Loucy (cell line): Measurements from ENCODE around the gene EFHD1.

ENCODE experiments used
- H2AFZ ChIP-seq: fragments of 200-600 bp; sonication (generic); 2 replicates; pipeline ENCODE4 v1.6.0; 2016; ENCODE audit warnings: antibody characterized with exemption, mild to moderate bottlenecking, low read length, moderate library complexity
- H3F3A ChIP-seq: fragments of 200-600 bp; 2 replicates; pipeline ENCODE4 v1.6.0; 2016; ENCODE audit warnings: antibody characterized with exemption, low read depth, mild to moderate bottlenecking
- H3K27me3 ChIP-seq: fragments of 200-600 bp; sonication (generic); 2 replicates; pipeline ENCODE4 v1.6.1; 2014; ENCODE audit warnings: low read length, mild to moderate bottlenecking; ENCODE audit not compliant: insufficient read depth, poor library complexity, severe bottlenecking
- H3K36me3 ChIP-seq: fragments of 200-600 bp; sonication (generic); 2 replicates; pipeline ENCODE4 v1.6.1; 2016; ENCODE audit warnings: low read length; ENCODE audit not compliant: insufficient read depth
- H3K4me1 ChIP-seq: fragments of 200-600 bp; sonication (generic); 2 replicates; pipeline ENCODE4 v1.5.1; 2014; ENCODE audit warnings: low read length, mild to moderate bottlenecking; ENCODE audit not compliant: insufficient read depth, poor library complexity, severe bottlenecking
- H3K4me2 ChIP-seq: fragments of 200-600 bp; sonication (generic); 2 replicates; pipeline ENCODE4 v1.6.0; 2014; ENCODE audit warnings: antibody characterized with exemption, low read length, low read depth, mild to moderate bottlenecking; ENCODE audit not compliant: poor library complexity, severe bottlenecking
- H3K4me3 ChIP-seq: fragments of 200-600 bp; sonication (generic); 2 replicates; pipeline ENCODE4 v1.5.1; 2014; ENCODE audit warnings: low read length, mild to moderate bottlenecking, mixed read lengths; ENCODE audit not compliant: poor library complexity, severe bottlenecking
- H3K79me2 ChIP-seq: fragments of 200-600 bp; sonication (generic); 2 replicates; pipeline ENCODE4 v1.6.1; 2014; ENCODE audit warnings: low read length; ENCODE audit not compliant: insufficient read depth
- H3K9ac ChIP-seq: fragments of 200-600 bp; sonication (generic); 2 replicates; pipeline ENCODE4 v1.6.0; 2014; ENCODE audit warnings: mild to moderate bottlenecking, low read depth, low read length, moderate library complexity; ENCODE audit not compliant: poor library complexity, severe bottlenecking
- H3K9me2 ChIP-seq: fragments of 200-600 bp; sonication (generic); replicated peaks from 2 replicates; pipeline ENCODE4 v1.6.1; 2016; ENCODE audit warnings: low read depth, low read length, mixed read lengths
- H3K9me3 ChIP-seq: fragments of 200-600 bp; sonication (generic); 2 replicates; pipeline ENCODE4 v1.6.1; 2014; ENCODE audit warnings: mild to moderate bottlenecking, antibody characterized with exemption, low read length, low read depth; ENCODE audit not compliant: insufficient read depth
- H4K20me1 ChIP-seq: fragments of 200-600 bp; sonication (generic); 2 replicates; pipeline ENCODE4 v1.6.0; 2014; ENCODE audit warnings: antibody characterized with exemption, low read length, mild to moderate bottlenecking; ENCODE audit not compliant: insufficient read depth, poor library complexity, severe bottlenecking
- EZH2phosphoT487 ChIP-seq: fragments of 200-600 bp; IDR thresholded peaks from 2 replicates; pipeline ENCODE4 v1.6.1; 2018; ENCODE audit warnings: antibody characterized with exemption, mild to moderate bottlenecking, moderate library complexity, borderline replicate concordance
- TF ChIP-seq, protein P1 (sequence below): fragments of 200-600 bp; sonication (generic); conservative IDR thresholded peaks from 2 replicates; pipeline ENCODE4 v1.5.1; 2014; ENCODE audit warnings: mild to moderate bottlenecking, antibody characterized with exemption, low read length

The EFHD1 gene

DNA sequence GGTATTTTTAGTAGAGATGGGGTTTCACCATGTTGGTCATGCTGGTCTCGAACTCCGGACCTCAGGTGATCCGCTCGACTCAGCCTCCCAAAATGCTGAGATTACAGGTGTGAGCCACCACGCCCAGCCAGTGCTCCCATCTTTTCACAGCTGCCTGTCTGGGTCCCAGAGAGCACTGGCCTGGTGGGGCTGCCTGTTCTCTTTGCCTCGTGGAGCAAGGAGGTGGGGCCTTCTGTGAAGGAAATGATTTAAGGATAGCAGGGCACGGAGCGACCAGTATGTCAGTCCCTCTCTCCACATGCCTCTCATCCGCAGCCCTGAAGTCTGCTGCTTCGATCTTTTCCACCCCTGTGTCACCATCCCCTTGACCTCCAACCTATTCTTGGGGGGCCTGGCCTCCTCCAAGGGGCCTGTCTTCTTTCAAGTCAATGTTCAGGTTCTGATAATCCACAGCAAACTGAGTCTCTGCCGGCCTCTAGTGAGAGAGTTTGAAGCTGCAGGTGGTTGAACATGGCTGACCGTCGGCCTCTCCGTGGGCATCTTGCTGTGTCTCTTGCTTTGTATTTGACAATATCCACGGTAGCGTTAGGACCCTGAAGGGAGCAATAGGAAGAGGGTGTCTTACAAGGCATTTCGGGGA, 35.5 kb downstream of the EFHD1 start:
- no peak overlapping the region for H3K9ac ChIP-seq
- H3K4me1 ChIP-seq: no peaks in the 10 kb centered on the region
- H2AFZ ChIP-seq: peak overlapping the region; percentile 48; the same call in 1 of the 2 replicates
- H3K4me3 ChIP-seq: no peak overlapping the region
- no peaks in the 10 kb centered on the region for H3K9me3 ChIP-seq
- H3K27me3 ChIP-seq: no peaks in the 10 kb centered on the region
- H3K4me2 ChIP-seq: no peak overlapping the region
- H4K20me1 ChIP-seq: no peaks in the 10 kb centered on the region
- no peaks in the 10 kb centered on the region for H3F3A ChIP-seq
- TF ChIP-seq, protein P1, sequence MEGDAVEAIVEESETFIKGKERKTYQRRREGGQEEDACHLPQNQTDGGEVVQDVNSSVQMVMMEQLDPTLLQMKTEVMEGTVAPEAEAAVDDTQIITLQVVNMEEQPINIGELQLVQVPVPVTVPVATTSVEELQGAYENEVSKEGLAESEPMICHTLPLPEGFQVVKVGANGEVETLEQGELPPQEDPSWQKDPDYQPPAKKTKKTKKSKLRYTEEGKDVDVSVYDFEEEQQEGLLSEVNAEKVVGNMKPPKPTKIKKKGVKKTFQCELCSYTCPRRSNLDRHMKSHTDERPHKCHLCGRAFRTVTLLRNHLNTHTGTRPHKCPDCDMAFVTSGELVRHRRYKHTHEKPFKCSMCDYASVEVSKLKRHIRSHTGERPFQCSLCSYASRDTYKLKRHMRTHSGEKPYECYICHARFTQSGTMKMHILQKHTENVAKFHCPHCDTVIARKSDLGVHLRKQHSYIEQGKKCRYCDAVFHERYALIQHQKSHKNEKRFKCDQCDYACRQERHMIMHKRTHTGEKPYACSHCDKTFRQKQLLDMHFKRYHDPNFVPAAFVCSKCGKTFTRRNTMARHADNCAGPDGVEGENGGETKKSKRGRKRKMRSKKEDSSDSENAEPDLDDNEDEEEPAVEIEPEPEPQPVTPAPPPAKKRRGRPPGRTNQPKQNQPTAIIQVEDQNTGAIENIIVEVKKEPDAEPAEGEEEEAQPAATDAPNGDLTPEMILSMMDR: peak; percentile 55
- no peak for TF ChIP-seq EZH2phosphoT487
- no peaks in the 10 kb centered on the region for H3K9me2 ChIP-seq
- H3K36me3 ChIP-seq: no peaks in the 10 kb centered on the region
- no peaks in the 10 kb centered on the region for H3K79me2 ChIP-seq

DNA sequence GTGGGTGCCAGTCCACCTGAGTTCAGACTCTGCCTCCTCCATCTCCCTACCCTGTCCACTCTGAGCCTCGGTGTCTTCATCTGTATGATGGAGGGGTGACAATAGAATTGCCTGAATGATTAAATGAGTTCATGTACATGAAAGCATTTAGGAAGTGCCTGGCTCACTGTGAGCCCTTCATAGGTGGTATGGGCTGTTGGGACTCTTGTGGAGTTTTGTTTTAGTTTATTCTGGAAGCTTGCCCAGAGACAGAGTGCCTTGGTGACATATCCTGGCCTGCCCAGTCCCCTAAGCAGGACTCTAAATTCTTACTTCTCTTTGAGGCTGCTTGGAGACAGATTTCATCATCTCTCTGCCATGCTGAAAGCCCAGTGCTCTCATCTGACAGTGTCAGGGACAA, 39.2 kb downstream of the EFHD1 start:
- Histone ChIP-seq H3K9me3 (no peaks in the 10 kb centered on the region), H3K9ac (no peak overlapping the region), H3K4me2 (no peak overlapping the region), H3K4me1 (peaks cover 5% of the 10 kb centered on the region), H4K20me1 (no peaks in the 10 kb centered on the region), H3K4me3 (no peak overlapping the region), H3K36me3 (no peaks in the 10 kb centered on the region), H3F3A (no peaks in the 10 kb centered on the region), H2AFZ (peak overlapping the region; percentile 15; the same call in 1 of the 2 replicates), H3K27me3 (no peaks in the 10 kb centered on the region), H3K9me2 (no peaks in the 10 kb centered on the region), H3K79me2 (no peaks in the 10 kb centered on the region)
- TF ChIP-seq EZH2phosphoT487: no peak
- TF ChIP-seq, protein P1: no peak

DNA sequence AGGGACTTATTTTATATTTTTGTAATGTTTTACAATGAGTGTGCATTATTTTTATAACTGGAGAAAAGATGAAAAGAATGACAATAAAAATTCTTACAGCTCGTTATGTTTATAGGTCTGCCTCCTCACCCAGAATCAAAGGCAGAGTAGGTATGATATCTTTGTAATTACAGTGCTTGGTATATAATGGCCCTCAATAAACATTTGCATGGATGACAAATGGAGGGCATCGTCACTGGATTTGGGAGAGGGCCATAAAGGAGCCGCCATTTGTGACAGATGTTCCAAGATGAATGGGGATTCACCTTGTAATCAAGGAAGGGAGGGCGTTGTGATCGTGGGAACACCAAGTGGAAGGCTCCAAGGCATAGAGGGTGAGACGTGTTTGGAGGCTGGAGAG, 41.1 kb downstream of the EFHD1 start:
- TF ChIP-seq, protein P1: no peak
- TF ChIP-seq EZH2phosphoT487: no peak
- Histone ChIP-seq H3K36me3 (no peaks in the 10 kb centered on the region), H3K4me3 (no peak overlapping the region)

More for the DNA sequence above, 41.1 kb downstream of the EFHD1 start:
- H3K4me2 ChIP-seq: no peak overlapping the region
- H3K27me3 ChIP-seq: no peaks in the 10 kb centered on the region
- no peaks in the 10 kb centered on the region for H3F3A ChIP-seq
- H3K9ac ChIP-seq: no peak overlapping the region
- H2AFZ ChIP-seq: no peak overlapping the region
- H3K9me3 ChIP-seq: no peaks in the 10 kb centered on the region
- H3K9me2 ChIP-seq: no peaks in the 10 kb centered on the region
- no peaks in the 10 kb centered on the region for H3K79me2 ChIP-seq
- peaks cover 5% of the 10 kb centered on the region for H3K4me1 ChIP-seq
- H4K20me1 ChIP-seq: no peaks in the 10 kb centered on the region
